ENCODE measurements around the gene TRIM22.

TRIM22 gene

DNA sequence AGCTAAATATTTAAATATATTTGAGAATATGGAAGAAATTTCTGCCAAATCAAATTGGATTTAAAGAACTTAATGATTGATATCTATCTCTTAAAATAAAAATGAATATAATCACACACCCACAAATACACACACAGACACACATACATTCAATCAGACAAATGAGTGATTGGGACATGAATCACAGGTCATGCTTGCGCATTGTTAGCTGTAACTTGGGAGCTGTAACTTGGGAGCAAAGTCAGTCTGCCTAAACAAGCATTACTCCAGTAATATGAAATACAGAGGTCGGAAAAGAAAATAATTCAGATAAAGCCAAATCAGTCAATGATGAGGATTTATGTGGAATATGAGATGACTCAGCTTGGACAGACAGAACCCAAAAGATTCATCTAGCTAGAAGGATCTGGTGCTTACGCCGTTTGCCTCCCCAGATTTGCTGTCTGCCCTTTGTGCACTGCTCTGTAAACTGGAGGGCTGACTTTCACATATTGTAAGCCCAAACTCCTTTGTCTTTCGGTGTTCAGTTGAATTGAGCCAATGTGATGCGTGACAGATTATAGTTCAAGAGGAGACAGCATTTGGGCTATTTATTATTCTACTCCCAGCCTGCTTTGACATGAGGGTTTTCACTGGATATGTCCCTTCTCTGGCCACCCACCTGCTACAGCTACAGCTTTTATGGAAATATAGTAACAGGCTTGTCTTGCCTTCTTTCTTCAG is 48.2 kb downstream of the TRIM22 start:
- Mint-ChIP-seq H3K9me3 (peaks cover 5% of the 10 kb centered on the region), H3K4me1 (no peaks in the 10 kb centered on the region), H3K27ac (no peak overlapping the region), H3K36me3 (peaks cover 34% of the 10 kb centered on the region), H3K27me3 (no peaks in the 10 kb centered on the region), H3K4me3 (no peak overlapping the region)
- ATAC-seq (ENCODE audit: low read depth) (no peak), DNase-seq (ENCODE audit: low spot score in 2 of 2) (no peak)

DNA sequence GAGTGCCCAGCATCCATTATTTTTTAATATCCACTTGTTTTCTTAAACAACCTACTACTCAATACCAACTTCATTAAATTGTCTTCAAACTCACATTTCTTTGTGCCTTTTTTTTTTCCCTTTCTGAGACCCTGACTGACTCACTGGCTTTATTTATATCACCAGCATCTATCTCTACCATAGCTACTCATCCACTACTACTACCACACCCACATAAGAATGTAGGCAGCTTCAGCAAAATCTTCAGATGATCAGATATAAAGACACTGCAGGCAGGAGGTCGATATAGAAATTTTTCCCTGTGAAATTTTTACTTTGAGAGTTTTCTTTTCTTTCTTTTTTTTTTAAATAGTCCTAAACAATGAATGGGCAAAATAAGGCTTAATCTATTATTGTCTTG is 48.8 kb downstream of the TRIM22 start:
- Mint-ChIP-seq H3K27ac (no peak overlapping the region), H3K36me3 (peaks cover 34% of the 10 kb centered on the region), H3K27me3 (no peaks in the 10 kb centered on the region), H3K4me3 (no peak overlapping the region), H3K4me1 (no peaks in the 10 kb centered on the region), H3K9me3 (peaks cover 5% of the 10 kb centered on the region)
- no peak for DNase-seq (ENCODE audit: low spot score in 2 of 2)
- no peak for ATAC-seq (ENCODE audit: low read depth)

DNA sequence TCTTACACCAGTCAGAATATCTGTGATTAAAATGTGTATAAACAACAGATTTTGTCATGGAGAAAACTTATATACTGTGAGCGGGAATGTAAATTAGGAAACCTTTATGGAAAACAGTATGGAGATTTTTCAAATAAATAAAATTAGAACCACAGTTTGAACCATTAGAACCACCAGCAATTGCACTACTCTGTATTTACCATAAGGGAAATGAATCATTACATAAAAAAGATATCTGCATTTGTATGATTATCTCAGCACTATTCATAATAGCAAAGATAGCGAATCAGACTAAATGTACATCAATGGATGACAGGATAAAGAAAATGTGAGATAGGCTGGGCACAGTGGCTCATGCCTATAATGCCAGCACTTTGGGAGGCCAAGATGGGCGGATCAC is 57.0 kb downstream of the TRIM22 start:
- Mint-ChIP-seq H3K4me1 (no peaks in the 10 kb centered on the region), H3K36me3 (peaks cover 6% of the 10 kb centered on the region), H3K9me3 (peaks cover 3% of the 10 kb centered on the region), H3K27me3 (no peaks in the 10 kb centered on the region), H3K4me3 (no peak overlapping the region), H3K27ac (no peak overlapping the region)
- ATAC-seq (ENCODE audit: low read depth): no peak
- no peak for DNase-seq (ENCODE audit: low spot score in 2 of 2)

DNA sequence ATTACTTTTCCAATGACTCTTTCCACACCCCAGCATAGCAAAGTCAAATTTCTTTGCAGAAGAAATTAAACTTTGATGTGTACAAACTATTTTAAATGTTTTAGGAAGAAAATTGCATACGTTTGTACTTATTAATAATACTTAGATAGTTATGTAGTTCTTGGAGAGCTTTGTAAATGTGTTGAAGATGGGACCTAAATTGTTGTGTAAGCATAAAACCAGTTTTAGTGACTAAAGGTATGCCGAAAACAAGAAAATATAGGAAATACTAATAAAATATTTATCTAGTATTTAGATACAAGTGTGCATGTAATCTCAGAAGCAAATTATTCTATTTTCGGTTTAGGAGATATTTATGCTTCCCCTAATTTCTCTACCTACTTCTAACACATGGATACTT is 60.2 kb downstream of the TRIM22 start:
- no peak overlapping the region for H3K27ac Mint-ChIP-seq
- H3K4me3 Mint-ChIP-seq: no peak overlapping the region
- ATAC-seq (ENCODE audit: low read depth) (no peak), DNase-seq (ENCODE audit: low spot score in 2 of 2) (no peak)
- H3K4me1 Mint-ChIP-seq: no peaks in the 10 kb centered on the region
- H3K36me3 Mint-ChIP-seq: no peaks in the 10 kb centered on the region
- H3K9me3 Mint-ChIP-seq: no peaks in the 10 kb centered on the region
- H3K27me3 Mint-ChIP-seq: no peaks in the 10 kb centered on the region

DNA sequence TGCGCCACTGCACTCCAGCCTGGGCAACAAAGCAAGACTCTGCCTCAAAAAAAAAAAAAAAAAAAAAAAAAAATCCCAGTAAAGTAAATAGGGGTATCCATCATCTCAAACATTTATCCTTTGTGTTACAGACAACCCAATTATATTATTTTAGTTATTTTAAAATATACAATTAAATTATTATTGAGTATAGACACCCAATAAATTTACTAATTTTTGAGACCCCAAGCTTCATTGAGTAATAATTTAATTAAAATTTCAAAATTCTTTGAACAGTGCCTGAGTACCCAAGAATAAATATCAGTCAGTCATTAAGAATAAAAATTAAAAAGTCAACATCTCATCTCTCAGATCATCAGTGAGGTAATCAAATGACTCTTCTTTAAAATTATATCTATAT is 64.4 kb downstream of the TRIM22 start, which contains the start of gene OR52N4:
Gene OR52N4, plus strand, starts transcription at position 301 of the 400 bp plus-strand sequence. CDS start 498 bp downstream, outside the sequence.
- no peak for ATAC-seq (ENCODE audit: low read depth)
- H3K4me1 Mint-ChIP-seq: no peaks in the 10 kb centered on the region
- no peak within 1 kb of the TSS for H3K27ac Mint-ChIP-seq
- H3K4me3 Mint-ChIP-seq: no peak within 1 kb of the TSS
- no peaks in the 10 kb centered on the region for H3K9me3 Mint-ChIP-seq
- no peak for DNase-seq (ENCODE audit: low spot score in 2 of 2)
- no peaks in the 10 kb centered on the region for H3K27me3 Mint-ChIP-seq
- H3K36me3 Mint-ChIP-seq: peaks cover 4% of the 10 kb centered on the region

Data from memory B cell (primary cell).